ENCODE measurements around the gene PDC. TPM values are rescaled to one million over a fixed set of nuclear protein-coding genes. Genes with fewer than 3 reads are reported as not detected.

PDC gene
- not detected for total RNA-seq
- long read RNA-seq = 0 reads

DNA sequence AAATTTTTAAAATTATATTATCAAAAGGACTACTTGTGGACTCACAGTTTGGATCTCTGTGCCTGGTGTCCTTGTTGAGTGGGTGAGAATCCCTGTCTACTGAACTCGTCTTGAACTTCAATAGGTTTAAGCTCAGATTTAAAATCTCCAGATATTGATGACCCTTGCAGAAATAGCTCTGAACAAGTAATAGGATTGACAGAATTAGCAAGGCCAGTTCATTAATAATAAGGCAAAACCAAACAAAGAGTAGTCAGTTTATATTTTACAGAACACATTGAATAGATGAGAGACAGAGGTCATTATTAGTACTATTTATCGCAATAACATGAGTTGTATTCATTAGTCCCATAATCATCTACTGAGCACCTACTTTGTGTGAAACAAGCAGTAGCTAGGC lies at the start of gene PDC:
Gene PDC (minus strand): TSS at position 101 of the 400 bp plus-strand sequence. CDS start 11,655 bp downstream, outside the sequence.
- no peak for DNase-seq (ENCODE audit: missing footprints)
- intact Hi-C loops (cut with DNase I) = no loop called here
- ATAC-seq = no peak

GRCh38 chr1:186503190-186503589 lies 42.3 kb upstream of the PDC start:
- DNase-seq (ENCODE audit: missing footprints) = no peak
- ATAC-seq = no peak
- intact Hi-C loops (cut with DNase I) = no loop called here

DNA sequence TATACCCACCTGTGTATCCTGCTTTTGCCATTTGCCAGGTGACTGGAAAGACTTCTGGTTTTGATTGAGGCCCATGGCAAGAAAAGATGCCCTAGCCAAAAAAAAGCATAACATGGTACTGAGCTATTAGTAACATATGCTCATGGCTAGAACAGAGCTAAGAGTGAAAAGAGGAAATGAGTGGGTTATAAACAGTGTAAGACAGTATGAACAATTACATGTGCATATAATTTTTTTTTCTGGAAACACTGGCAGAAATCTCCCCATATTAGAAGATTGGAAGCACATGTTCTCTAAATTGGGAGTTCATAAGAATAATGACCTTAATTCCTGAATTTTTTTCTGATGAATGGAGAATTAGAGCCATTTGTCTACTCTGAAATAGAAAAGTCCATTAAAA lies 41.2 kb upstream of the PDC start:
- intact Hi-C loops (cut with DNase I) = no loop called here
- ATAC-seq (no peak), DNase-seq (ENCODE audit: missing footprints) (no peak)

DNA sequence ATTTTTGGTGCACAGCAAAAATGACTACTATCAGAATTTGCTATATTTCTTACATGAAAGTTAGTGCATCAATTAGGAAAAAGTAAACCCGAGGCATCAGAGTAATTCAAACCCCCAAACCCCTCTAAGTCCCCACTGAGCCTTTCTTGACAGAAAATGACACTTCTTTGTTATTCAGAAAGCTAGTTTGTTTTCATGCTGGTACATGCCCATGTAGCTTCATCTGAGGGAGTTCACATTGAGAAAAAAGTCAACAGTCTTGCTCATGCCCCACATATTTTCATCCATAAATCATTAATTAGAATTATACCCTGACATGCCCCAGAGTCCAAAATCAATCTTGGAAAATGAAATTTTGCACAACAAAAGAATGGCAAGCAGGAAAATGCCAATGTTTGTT lies 39.9 kb upstream of the PDC start:
- DNase-seq (ENCODE audit: missing footprints) (no peak), ATAC-seq (no peak)
- intact Hi-C loops (cut with DNase I) = no loop called here

- ATAC-seq = no peak
- no peak for DNase-seq (ENCODE audit: missing footprints)
- intact Hi-C loops (cut with DNase I) = no loop called here
These were observed 38.7 kb upstream of the PDC start for GRCh38 chr1:186499571-186499970.

- intact Hi-C loops (cut with DNase I) = no loop called here
- ATAC-seq = no peak
- no peak for DNase-seq (ENCODE audit: missing footprints)
These were observed 37.9 kb upstream of the PDC start for GRCh38 chr1:186498695-186499389.

DNA sequence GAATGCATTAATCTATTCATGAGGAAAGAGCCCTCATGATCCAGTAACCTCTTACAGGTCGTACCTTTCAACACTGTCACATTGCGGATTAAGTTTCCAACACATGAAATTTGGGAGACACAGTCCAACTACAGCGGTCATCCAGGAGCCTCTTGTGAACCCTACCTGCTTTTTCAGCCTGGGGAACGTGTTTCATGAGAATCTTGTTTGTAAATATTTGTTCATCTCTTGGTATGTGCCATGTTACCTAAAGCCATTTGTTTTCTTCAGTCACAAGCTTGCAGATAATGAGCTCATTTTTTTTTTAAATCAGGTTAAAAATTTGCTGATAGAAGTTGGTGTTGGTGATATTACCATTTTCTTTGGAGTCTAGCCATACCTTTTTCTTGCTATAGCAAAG lies 37.2 kb upstream of the PDC start:
- intact Hi-C loops (cut with DNase I) = no loop called here
- DNase-seq (ENCODE audit: missing footprints) = no peak
- ATAC-seq = no peak

GRCh38 chr1:186497651-186498050 lies 36.7 kb upstream of the PDC start:
- DNase-seq (ENCODE audit: missing footprints) = no peak
- intact Hi-C loops (cut with DNase I) = no loop called here
- no peak for ATAC-seq

DNA sequence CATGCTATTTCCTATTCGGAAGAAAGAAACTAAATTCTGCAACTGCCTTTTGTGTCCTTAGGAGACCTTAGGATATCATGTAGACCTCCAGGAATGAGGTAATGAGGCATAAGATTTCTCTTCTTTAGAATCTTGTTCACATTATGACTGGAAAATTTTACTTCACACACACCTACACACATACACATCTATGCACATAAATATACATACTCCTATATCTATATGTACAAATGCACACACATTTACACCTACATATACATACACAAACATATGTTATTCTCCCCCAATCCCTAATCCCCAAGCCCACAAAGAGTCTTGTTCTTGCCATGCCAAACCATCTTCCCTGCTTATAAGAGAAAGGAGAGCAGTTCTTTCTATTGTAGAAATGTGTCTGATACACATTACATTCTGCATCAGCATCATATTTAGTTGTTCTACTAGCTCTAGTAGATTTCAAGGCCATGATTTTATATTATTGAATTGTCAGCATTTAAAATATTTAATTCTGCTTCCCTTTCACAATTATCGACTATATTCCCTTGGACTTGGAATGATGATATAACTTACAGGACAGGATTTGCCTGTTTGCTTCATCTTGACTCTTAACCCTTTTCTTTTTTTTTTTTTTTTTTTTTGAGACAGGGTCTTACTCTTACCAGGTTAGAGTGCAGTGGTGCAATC lies 35.4 kb upstream of the PDC start:
- no peak for DNase-seq (ENCODE audit: missing footprints)
- intact Hi-C loops (cut with DNase I) = no loop called here
- no peak for ATAC-seq

GRCh38 chr1:186494832-186495271 lies 33.9 kb upstream of the PDC start:
- DNase-seq (ENCODE audit: missing footprints) (no peak), ATAC-seq (no peak)
- intact Hi-C loops (cut with DNase I) = no loop called here

- no peak for ATAC-seq
- DNase-seq (ENCODE audit: missing footprints) = no peak
- intact Hi-C loops (cut with DNase I) = no loop called here
These were observed 31.8 kb upstream of the PDC start for GRCh38 chr1:186492531-186493291.

GRCh38 chr1:186491336-186491735 lies 30.4 kb upstream of the PDC start:
- intact Hi-C loops (cut with DNase I) = no loop called here
- ATAC-seq = no peak

GRCh38 chr1:186487163-186487562 lies 26.2 kb upstream of the PDC start:
- intact Hi-C loops (cut with DNase I) = no loop called here
- ATAC-seq = no peak

More at GRCh38 chr1:186491336-186491735, 30.4 kb upstream of the PDC start:
- DNase-seq (ENCODE audit: missing footprints) = no peak

DNA sequence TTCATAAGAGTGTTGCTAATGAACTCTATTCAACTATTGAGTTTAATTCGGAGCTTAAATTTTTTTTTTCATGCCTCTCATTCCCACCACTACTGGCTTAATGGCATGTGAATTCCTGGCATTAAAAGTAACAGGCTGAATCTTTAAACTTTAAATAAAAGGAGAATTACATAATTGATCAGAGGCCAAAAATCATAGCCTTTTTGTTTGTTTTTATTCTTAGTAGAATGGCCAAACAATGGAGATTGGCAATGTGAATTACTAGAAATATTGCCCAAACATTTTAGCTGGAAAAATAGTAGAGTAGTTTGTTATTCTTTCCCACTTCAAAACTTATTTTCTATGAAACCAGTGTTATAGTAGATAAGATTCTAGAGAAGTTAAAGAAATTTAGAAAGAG lies 25.1 kb upstream of the PDC start:
- ATAC-seq (no peak), DNase-seq (ENCODE audit: missing footprints) (no peak)
- intact Hi-C loops (cut with DNase I) = no loop called here

More at GRCh38 chr1:186487163-186487562, 26.2 kb upstream of the PDC start:
- no peak for DNase-seq (ENCODE audit: missing footprints)

GRCh38 chr1:186483561-186483960 lies 22.6 kb upstream of the PDC start:
- ATAC-seq (no peak), DNase-seq (ENCODE audit: missing footprints) (no peak)
- intact Hi-C loops (cut with DNase I) = loop anchor here (5.0 kb wide), 2 partner anchors 199 to 504 kb away; partner anchors contain the start of gene PTGS2

DNA sequence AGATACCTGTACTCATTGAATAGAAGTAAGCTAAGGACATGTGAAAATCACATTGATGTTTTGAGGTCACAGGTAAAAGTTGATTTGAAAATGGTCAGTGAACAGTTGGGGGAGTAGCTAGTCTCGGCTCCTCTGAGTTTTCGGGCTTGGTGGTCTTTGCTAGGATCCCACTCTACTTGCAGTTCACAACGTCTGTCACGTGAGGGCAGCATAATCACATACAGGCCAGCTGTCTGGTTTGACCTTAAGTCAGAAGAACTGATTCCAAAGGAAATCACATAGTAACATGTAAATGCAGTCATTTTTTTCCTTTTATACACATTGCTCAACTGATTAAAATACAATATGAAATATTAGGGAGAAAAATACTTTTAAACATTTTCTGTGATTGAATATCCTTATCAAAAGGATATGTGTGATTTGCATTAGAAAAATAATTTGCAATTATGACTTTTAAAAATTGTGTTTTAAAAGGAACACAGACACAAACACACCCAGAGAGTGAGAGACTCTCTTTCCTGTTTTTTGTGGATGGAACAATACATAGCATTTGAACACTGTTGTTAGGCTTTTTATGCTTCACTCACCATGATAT lies 21.8 kb upstream of the PDC start:
- DNase-seq (ENCODE audit: missing footprints) = peak; percentile 52
- intact Hi-C loops (cut with DNase I) = loop anchor here (5.0 kb wide), 2 partner anchors 200 to 505 kb away; partner anchors contain the start of gene PTGS2
- ATAC-seq = no peak

- ATAC-seq (no peak), DNase-seq (ENCODE audit: missing footprints) (no peak)
- intact Hi-C loops (cut with DNase I) = loop anchor here (5.0 kb wide), 2 partner anchors 201 to 506 kb away; partner anchors contain the start of gene PTGS2
These were observed 20.5 kb upstream of the PDC start for GRCh38 chr1:186481303-186481888.

DNA sequence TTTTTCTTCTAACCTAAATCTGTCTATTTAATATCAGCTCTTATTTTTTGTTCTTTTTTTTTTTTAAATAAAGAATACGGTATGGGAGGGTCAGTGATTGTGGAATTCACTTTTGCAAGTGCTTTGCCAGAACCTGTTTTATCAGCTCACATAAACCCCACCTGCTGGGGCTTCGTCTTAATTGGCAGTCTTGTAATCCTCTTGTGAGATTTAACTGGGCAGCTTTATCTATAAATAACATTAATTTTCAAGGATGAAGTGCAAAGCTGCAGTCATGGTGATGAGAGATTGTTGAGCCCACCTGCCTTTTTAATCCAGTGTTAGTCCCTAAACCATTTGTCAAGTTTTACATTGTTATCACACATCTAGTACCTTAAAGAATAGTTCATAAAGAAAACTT lies 18.2 kb upstream of the PDC start:
- no peak for ATAC-seq
- intact Hi-C loops (cut with DNase I) = no loop called here
- no peak for DNase-seq (ENCODE audit: missing footprints)
